Measurements from ENCODE around the gene DGCR6L. TPM values are rescaled to one million over a fixed set of nuclear protein-coding genes. Genes with fewer than 3 reads are reported as not detected.
"Not testable (repeated sequence)": the region's sequence is repeated elsewhere in the genome, so short reads cannot be mapped to it uniquely, and the experiment has no call there.

The DGCR6L gene
- polyA plus RNA-seq, 2 donors, result 43.9 to 44.7 TPM

DNA sequence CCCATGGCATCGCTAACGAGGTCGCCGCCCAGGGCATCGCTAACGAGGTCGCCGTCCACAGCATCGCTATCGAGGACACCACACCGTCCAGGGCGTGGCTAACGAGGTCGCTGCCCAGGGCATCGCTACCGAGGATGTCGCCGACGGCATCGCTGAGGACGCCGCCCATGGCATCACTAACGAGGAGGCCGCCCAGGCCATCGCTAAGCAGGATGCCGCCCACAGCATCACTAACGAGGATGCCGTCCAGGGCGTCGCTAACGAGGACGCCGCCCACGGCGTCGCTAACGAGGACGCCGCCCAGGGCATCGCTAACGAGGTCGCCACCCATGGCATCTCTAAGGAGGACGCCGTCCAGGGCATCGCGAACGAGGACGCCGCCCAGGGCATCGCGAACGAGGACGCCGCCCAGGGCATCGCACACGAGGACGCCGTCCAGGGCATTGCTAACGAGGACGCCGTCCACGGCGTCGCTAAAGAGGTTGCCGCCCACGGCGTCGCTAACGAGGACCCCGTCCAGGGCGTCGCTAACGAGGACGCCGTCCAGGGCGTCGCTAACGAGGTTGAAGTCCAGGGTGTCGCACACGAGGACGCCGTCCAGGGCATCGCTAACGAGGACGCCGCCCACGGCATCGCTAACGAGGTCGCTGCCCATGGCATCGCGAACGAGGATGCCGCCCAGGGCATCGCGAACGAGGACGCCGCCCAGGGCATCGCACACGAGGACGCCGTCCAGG, 38.8 kb upstream of the DGCR6L start:
- not testable (repeated sequence) for H3K9me3 ChIP-seq (ENCODE audit: control insufficient read depth in 2 of 2, insufficient read depth in 1 of 2, low read depth in 1 of 2, low read length in 1 of 2); H3K4me1 ChIP-seq (ENCODE audit: control insufficient read depth in 2 of 2, insufficient read depth in 2 of 2, low read length in 1 of 2); H3K27ac ChIP-seq (ENCODE audit: low read depth in 2 of 2, low read length in 1 of 2); H3K36me3 ChIP-seq (ENCODE audit: control insufficient read depth in 2 of 2, insufficient read depth in 2 of 2, low read length in 1 of 2); H3K27me3 ChIP-seq (ENCODE audit: control insufficient read depth in 1 of 2, insufficient read depth in 2 of 2, low read length in 2 of 2); H3K4me3 ChIP-seq (ENCODE audit: low read depth in 1 of 2, low read length in 2 of 2)
- WGBS, 2 donors, result 95 to 97% methylated on average over 51 to 103 of the region's 103 CpGs

DNA sequence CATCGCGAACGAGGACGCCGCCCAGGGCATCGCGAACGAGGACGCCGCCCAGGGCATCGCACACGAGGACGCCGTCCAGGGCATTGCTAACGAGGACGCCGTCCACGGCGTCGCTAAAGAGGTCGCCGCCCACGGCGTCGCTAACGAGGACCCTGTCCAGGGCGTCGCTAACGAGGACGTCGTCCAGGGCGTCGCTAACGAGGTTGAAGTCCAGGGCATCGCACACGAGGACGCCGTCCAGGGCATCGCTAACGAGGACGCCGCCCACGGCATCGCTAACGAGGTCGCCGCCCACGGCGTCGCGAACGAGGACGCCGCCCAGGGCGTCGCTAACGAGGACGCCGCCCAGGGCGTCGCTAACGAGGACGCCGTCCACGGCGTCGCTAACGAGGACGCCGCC, 38.1 kb upstream of the DGCR6L start:
- H3K27ac ChIP-seq (ENCODE audit: low read depth in 2 of 2, low read length in 1 of 2); H3K4me1 ChIP-seq (ENCODE audit: control insufficient read depth in 2 of 2, insufficient read depth in 2 of 2, low read length in 1 of 2); H3K36me3 ChIP-seq (ENCODE audit: control insufficient read depth in 2 of 2, insufficient read depth in 2 of 2, low read length in 1 of 2); H3K9me3 ChIP-seq (ENCODE audit: control insufficient read depth in 2 of 2, insufficient read depth in 1 of 2, low read depth in 1 of 2, low read length in 1 of 2); H3K27me3 ChIP-seq (ENCODE audit: control insufficient read depth in 1 of 2, insufficient read depth in 2 of 2, low read length in 2 of 2); H3K4me3 ChIP-seq (ENCODE audit: low read depth in 1 of 2, low read length in 2 of 2): not testable (repeated sequence)
- 93 to 98% methylated on average over 46 to 57 of the region's 70 CpGs for WGBS, 2 donors

DNA sequence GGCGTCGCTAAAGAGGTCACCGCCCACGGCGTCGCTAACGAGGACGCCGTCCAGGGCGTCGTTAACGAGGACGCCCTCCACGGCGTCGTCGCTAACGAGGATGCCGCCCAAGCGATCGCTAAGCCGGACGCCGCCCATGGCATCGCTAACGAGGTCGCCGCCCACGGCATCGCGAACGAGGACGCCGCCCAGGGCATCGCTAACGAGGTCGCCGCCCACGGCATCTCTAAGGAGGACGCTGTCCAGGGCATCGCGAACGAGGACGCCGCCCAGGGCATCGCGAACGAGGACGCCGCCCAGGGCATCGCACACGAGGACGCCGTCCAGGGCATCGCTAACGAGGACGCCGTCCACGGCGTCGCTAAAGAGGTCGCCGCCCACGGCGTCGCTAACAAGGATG, 37.0 kb upstream of the DGCR6L start:
- WGBS, 2 donors, result 96 to 97% methylated on average over 43 to 66 of the region's 66 CpGs
- not testable (repeated sequence) for H3K9me3 ChIP-seq (ENCODE audit: control insufficient read depth in 2 of 2, insufficient read depth in 1 of 2, low read depth in 1 of 2, low read length in 1 of 2); H3K4me3 ChIP-seq (ENCODE audit: low read depth in 1 of 2, low read length in 2 of 2); H3K27ac ChIP-seq (ENCODE audit: low read depth in 2 of 2, low read length in 1 of 2); H3K36me3 ChIP-seq (ENCODE audit: control insufficient read depth in 2 of 2, insufficient read depth in 2 of 2, low read length in 1 of 2); H3K27me3 ChIP-seq (ENCODE audit: control insufficient read depth in 1 of 2, insufficient read depth in 2 of 2, low read length in 2 of 2); H3K4me1 ChIP-seq (ENCODE audit: control insufficient read depth in 2 of 2, insufficient read depth in 2 of 2, low read length in 1 of 2)

DNA sequence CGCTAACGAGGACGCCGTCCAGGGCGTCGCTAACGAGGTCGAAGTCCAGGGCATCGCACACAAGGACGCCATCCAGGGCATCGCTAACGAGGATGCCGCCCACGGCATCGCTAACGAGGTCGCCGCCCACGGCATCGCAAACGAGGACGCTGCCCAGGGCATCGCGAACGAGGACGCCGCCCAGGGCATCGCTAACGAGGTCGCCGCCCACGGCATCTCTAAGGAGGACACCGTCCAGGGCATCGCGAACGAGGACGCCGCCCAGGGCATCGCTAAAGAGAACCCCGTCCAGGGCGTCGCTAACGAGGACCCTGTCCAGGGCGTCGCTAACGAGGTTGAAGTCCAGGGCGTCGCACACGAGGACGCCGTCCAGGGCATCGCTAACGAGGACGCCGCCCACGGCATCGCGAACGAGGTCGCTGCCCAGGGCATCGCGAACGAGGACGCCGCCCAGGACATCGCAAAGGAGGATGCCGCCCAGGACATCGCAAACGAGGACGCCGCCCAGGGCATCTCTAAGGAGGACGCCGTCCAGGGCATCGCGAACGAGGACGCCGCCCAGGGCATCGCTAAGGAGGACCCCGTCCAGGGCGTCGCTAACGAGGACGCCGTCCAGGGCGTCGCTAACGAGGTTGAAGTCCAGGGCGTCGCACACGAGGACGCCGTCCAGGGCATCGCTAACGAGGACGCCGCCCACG, 36.2 kb upstream of the DGCR6L start:
- not testable (repeated sequence) for H3K27me3 ChIP-seq (ENCODE audit: control insufficient read depth in 1 of 2, insufficient read depth in 2 of 2, low read length in 2 of 2); H3K36me3 ChIP-seq (ENCODE audit: control insufficient read depth in 2 of 2, insufficient read depth in 2 of 2, low read length in 1 of 2); H3K27ac ChIP-seq (ENCODE audit: low read depth in 2 of 2, low read length in 1 of 2); H3K9me3 ChIP-seq (ENCODE audit: control insufficient read depth in 2 of 2, insufficient read depth in 1 of 2, low read depth in 1 of 2, low read length in 1 of 2); H3K4me3 ChIP-seq (ENCODE audit: low read depth in 1 of 2, low read length in 2 of 2); H3K4me1 ChIP-seq (ENCODE audit: control insufficient read depth in 2 of 2, insufficient read depth in 2 of 2, low read length in 1 of 2)
- 96% methylated on average over 89 to 97 of the region's 98 CpGs for WGBS, 2 donors

DNA sequence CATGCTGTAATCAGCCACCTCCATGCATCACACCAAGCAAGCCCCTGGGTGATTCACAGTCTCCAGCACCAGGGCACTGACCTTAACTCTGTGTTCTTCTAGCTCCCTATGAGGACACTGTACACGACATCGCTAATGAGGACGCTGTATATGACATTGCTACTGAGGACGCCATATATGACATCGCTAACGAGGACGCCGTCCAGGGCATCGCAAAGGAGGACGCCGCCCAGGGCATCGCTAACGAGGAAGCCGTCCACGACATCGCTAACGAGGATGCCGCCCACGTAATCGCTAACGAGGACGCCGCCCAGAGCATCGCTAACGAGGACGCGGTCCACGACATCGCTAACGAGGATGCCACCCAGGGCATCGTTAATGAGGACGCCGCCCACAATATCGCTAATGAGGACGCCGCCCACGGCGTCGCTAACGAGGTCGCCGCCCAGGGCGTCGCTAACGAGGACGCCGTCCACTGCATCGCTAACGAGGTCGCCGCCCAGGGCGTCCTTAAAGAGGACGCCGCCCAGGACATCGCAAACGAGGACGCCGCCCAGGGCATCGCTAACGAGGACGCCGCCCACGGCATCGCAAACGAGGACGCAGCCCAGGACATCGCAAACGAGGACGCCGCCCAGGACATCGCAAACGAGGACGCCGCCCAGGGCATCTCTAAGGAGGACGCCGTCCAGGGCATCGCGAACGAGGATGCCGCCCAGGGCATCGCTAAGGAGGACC, 34.5 kb upstream of the DGCR6L start:
- Histone ChIP-seq H3K9me3 (ENCODE audit: control insufficient read depth in 2 of 2, insufficient read depth in 1 of 2, low read depth in 1 of 2, low read length in 1 of 2) (no peaks in the 10 kb centered on the region), H3K36me3 (ENCODE audit: control insufficient read depth in 2 of 2, insufficient read depth in 2 of 2, low read length in 1 of 2) (no peaks in the 10 kb centered on the region), H3K4me3 (ENCODE audit: low read depth in 1 of 2, low read length in 2 of 2) (no peak overlapping the region), H3K4me1 (ENCODE audit: control insufficient read depth in 2 of 2, insufficient read depth in 2 of 2, low read length in 1 of 2) (no peaks in the 10 kb centered on the region), H3K27ac (ENCODE audit: low read depth in 2 of 2, low read length in 1 of 2) (no peak overlapping the region), H3K27me3 (ENCODE audit: control insufficient read depth in 1 of 2, insufficient read depth in 2 of 2, low read length in 2 of 2) (no peaks in the 10 kb centered on the region)
- 95 to 96% methylated on average over 81 of the region's 81 CpGs for WGBS, 2 donors

DNA sequence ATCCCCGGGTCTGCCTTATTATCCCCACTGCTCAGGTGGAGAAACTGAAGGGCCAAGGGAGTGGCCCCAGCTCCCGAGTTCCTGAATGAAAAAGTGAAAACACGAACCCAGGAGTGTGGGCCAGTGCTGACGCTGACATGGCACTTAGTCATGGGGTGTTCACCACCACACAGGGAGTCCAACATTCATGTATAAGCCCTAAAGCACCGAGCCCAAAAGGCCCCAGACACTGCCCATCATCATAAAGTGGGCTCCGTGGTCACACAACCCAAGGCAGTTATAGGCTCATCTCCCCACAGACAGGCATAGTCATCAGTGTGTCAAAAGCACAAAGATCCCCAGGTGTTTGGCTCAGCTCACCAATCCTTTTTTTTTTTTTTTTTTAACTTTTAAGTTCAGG, 32.7 kb upstream of the DGCR6L start:
- H3K4me3 ChIP-seq (ENCODE audit: low read depth in 1 of 2, low read length in 2 of 2); H3K36me3 ChIP-seq (ENCODE audit: control insufficient read depth in 2 of 2, insufficient read depth in 2 of 2, low read length in 1 of 2); H3K9me3 ChIP-seq (ENCODE audit: control insufficient read depth in 2 of 2, insufficient read depth in 1 of 2, low read depth in 1 of 2, low read length in 1 of 2); H3K4me1 ChIP-seq (ENCODE audit: control insufficient read depth in 2 of 2, insufficient read depth in 2 of 2, low read length in 1 of 2); H3K27me3 ChIP-seq (ENCODE audit: control insufficient read depth in 1 of 2, insufficient read depth in 2 of 2, low read length in 2 of 2); H3K27ac ChIP-seq (ENCODE audit: low read depth in 2 of 2, low read length in 1 of 2): not testable (repeated sequence)
- 62 to 64% methylated on average over 5 to 6 of the region's 6 CpGs for WGBS, 2 donors

DNA sequence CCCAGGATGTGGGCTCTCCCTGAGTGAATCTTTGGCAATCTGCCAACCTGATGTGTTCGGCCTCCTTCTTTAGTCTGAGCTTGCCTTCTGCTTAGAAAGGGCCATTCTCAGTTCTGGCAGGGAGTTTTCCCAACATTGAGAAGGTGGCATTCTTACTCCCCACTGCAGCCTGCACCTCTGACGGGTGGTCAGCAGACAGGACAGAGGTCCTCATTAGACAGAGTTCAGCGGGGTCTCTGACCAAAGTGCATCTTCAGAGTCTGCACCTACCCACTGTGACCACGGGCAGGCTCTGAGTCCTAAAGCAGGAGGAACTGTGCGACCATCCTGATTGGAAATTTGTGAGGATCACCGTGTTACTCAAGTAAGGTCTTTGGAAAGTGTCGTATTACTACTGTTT, 26.7 kb upstream of the DGCR6L start:
- H3K27ac ChIP-seq (ENCODE audit: low read depth in 2 of 2, low read length in 1 of 2); H3K36me3 ChIP-seq (ENCODE audit: control insufficient read depth in 2 of 2, insufficient read depth in 2 of 2, low read length in 1 of 2); H3K4me1 ChIP-seq (ENCODE audit: control insufficient read depth in 2 of 2, insufficient read depth in 2 of 2, low read length in 1 of 2); H3K4me3 ChIP-seq (ENCODE audit: low read depth in 1 of 2, low read length in 2 of 2); H3K27me3 ChIP-seq (ENCODE audit: control insufficient read depth in 1 of 2, insufficient read depth in 2 of 2, low read length in 2 of 2); H3K9me3 ChIP-seq (ENCODE audit: control insufficient read depth in 2 of 2, insufficient read depth in 1 of 2, low read depth in 1 of 2, low read length in 1 of 2): not testable (repeated sequence)
- 72 to 76% methylated on average over 3 to 4 of the region's 7 CpGs for WGBS, 2 donors

DNA sequence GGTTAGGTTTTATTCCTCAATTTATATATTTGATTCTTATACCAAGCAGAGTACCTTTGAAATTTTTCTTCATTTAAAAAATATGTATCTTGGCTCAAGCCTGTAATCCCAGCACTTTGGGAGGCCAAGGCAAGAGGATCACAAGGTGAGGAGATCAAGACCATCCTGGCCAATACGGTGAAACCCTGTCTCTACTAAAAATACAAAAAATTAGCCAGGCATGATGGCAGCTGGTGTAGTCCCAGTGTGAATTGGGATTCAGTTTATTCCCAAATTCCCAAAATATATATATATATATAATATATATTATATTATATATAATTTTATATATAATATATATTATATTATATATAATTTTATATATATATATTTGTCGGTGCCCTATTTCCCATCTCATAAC, 18.4 kb upstream of the DGCR6L start:
- H3K9me3 ChIP-seq (ENCODE audit: control insufficient read depth in 2 of 2, insufficient read depth in 1 of 2, low read depth in 1 of 2, low read length in 1 of 2); H3K4me3 ChIP-seq (ENCODE audit: low read depth in 1 of 2, low read length in 2 of 2); H3K36me3 ChIP-seq (ENCODE audit: control insufficient read depth in 2 of 2, insufficient read depth in 2 of 2, low read length in 1 of 2); H3K27me3 ChIP-seq (ENCODE audit: control insufficient read depth in 1 of 2, insufficient read depth in 2 of 2, low read length in 2 of 2); H3K27ac ChIP-seq (ENCODE audit: low read depth in 2 of 2, low read length in 1 of 2); H3K4me1 ChIP-seq (ENCODE audit: control insufficient read depth in 2 of 2, insufficient read depth in 2 of 2, low read length in 1 of 2): not testable (repeated sequence)
- 92% methylated on average over 2 of the region's 2 CpGs for WGBS, 2 donors

DNA sequence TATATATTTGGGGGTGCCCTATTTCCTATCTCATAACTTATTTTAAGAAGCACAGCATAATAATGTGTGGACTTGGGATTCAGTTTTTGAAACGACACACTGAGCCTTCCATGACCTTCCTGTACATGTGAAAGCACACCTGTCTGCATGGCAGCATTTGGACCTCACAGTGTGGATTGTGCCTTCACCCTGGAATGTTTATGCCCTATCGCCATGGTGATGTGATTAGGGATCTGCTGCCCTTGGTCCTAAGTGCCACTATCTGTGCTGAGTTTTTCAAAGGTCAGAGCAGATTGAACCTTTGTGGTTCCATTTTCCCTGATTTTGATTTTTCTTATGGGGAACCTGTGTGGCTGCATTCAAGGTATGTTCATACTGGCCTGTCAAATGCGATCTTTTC, 17.9 kb upstream of the DGCR6L start:
- not testable (repeated sequence) for H3K4me3 ChIP-seq (ENCODE audit: low read depth in 1 of 2, low read length in 2 of 2); H3K27ac ChIP-seq (ENCODE audit: low read depth in 2 of 2, low read length in 1 of 2); H3K4me1 ChIP-seq (ENCODE audit: control insufficient read depth in 2 of 2, insufficient read depth in 2 of 2, low read length in 1 of 2); H3K9me3 ChIP-seq (ENCODE audit: control insufficient read depth in 2 of 2, insufficient read depth in 1 of 2, low read depth in 1 of 2, low read length in 1 of 2); H3K36me3 ChIP-seq (ENCODE audit: control insufficient read depth in 2 of 2, insufficient read depth in 2 of 2, low read length in 1 of 2); H3K27me3 ChIP-seq (ENCODE audit: control insufficient read depth in 1 of 2, insufficient read depth in 2 of 2, low read length in 2 of 2)
- 66 to 75% methylated on average over 2 to 3 of the region's 3 CpGs for WGBS, 2 donors

DNA sequence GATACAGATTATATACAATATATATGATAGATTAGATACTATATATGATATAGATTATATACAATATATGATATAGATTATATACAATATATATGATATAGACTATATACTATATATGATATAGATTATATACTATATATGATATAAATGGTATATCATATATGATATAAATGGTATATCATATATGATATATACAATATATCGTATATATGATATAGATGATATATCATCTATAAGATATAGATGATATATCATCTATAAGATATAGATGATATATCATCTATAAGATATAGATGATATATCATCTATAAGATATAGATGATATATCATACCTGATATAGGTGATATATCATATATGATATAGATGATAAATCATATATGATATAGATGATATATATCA, 16.7 kb upstream of the DGCR6L start:
- not testable (repeated sequence) for H3K4me1 ChIP-seq (ENCODE audit: control insufficient read depth in 2 of 2, insufficient read depth in 2 of 2, low read length in 1 of 2); H3K9me3 ChIP-seq (ENCODE audit: control insufficient read depth in 2 of 2, insufficient read depth in 1 of 2, low read depth in 1 of 2, low read length in 1 of 2); H3K4me3 ChIP-seq (ENCODE audit: low read depth in 1 of 2, low read length in 2 of 2); H3K36me3 ChIP-seq (ENCODE audit: control insufficient read depth in 2 of 2, insufficient read depth in 2 of 2, low read length in 1 of 2); H3K27ac ChIP-seq (ENCODE audit: low read depth in 2 of 2, low read length in 1 of 2); H3K27me3 ChIP-seq (ENCODE audit: control insufficient read depth in 1 of 2, insufficient read depth in 2 of 2, low read length in 2 of 2)
- WGBS, 2 donors, result 98 to 100% methylated on average over 1 of the region's 1 CpG

Measured in esophagus (tissue), 2 donors.